Measurements from ENCODE around the gene PLXDC2.

Gene PLXDC2

DNA sequence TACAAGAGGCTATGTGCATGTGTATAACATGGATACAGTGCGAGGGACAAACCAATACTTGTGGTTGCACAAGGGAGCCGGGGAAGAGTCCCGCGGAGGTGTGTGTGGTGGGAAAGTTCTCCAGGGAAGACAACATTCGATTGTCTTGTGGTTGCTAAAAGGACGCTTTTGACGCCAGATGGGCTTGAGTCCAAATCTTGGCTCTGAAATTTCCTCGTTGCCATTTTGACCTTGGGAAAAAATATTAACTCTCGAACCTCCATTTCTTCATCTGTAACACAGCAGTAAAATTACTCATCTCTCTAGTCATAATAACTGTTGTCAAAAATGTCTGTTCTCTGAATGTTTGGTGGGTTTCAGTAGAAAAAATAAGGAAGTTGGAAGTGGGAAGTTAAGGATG, 16.5 kb downstream of the PLXDC2 start:
- H3K9me3 ChIP-seq (ENCODE audit: control insufficient read depth, low read length): no peaks in the 10 kb centered on the region
- no peak overlapping the region for H3K4me3 ChIP-seq (ENCODE audit: insufficient read depth, low read depth, low read length)
- WGBS, 2 experiments: 88 to 94% methylated on average over 9 of the region's 9 CpGs
- no peaks in the 10 kb centered on the region for H3K27me3 ChIP-seq (ENCODE audit: control insufficient read depth, insufficient read depth, low read length, poor library complexity, severe bottlenecking)
- peaks cover 20% of the 10 kb centered on the region for H3K4me1 ChIP-seq (ENCODE audit: control insufficient read depth, insufficient read depth, low read length)
- H3K36me3 ChIP-seq (ENCODE audit: control insufficient read depth, insufficient read depth, low read length): no peaks in the 10 kb centered on the region
- no peak overlapping the region for H3K27ac ChIP-seq (ENCODE audit: insufficient read depth, low read depth, low read length, poor library complexity, severe bottlenecking)

DNA sequence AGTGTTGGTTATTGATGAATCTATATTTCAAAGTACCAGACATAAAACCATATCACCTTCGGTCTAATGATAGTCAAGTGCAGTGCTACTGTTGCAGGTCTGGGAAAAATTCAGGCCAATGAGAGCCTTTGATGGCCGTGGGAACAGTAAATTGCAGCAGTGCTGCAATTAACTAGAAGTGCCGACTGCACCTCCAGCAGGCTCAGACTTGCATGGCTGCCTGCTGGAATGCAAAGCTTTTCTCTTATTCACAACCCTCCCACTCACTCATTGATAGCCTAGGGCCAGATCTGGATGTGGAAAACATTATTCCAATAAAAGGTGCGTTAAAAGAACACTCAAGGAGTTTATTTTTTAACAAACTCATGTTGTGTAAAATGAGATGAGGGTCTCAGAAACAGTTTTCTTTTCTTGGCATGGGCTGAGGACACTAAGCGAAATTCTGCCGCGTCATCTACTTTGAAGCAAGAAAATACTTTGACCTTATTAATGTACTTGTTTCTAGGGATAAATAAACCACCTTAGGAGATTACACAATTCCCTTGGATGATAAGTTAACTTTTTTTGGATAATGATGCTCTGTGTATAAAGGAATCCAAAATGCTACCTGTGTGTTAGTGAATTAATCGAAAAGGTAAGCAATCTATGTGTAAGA, 17.1 kb downstream of the PLXDC2 start:
- Histone ChIP-seq H3K4me1 (ENCODE audit: control insufficient read depth, insufficient read depth, low read length) (peaks cover 16% of the 10 kb centered on the region), H3K4me3 (ENCODE audit: insufficient read depth, low read depth, low read length) (no peak overlapping the region), H3K27me3 (ENCODE audit: control insufficient read depth, insufficient read depth, low read length, poor library complexity, severe bottlenecking) (no peaks in the 10 kb centered on the region), H3K9me3 (ENCODE audit: control insufficient read depth, low read length) (no peaks in the 10 kb centered on the region), H3K36me3 (ENCODE audit: control insufficient read depth, insufficient read depth, low read length) (no peaks in the 10 kb centered on the region), H3K27ac (ENCODE audit: insufficient read depth, low read depth, low read length, poor library complexity, severe bottlenecking) (no peak overlapping the region)
- 48 to 55% methylated on average over 5 of the region's 8 CpGs for WGBS, 2 experiments

GRCh38 chr10:19835952-19836351, 19.7 kb downstream of the PLXDC2 start:
- Histone ChIP-seq H3K36me3 (ENCODE audit: control insufficient read depth, insufficient read depth, low read length) (no peaks in the 10 kb centered on the region), H3K27me3 (ENCODE audit: control insufficient read depth, insufficient read depth, low read length, poor library complexity, severe bottlenecking) (no peaks in the 10 kb centered on the region), H3K4me3 (ENCODE audit: insufficient read depth, low read depth, low read length) (no peak overlapping the region), H3K27ac (ENCODE audit: insufficient read depth, low read depth, low read length, poor library complexity, severe bottlenecking) (no peak overlapping the region), H3K4me1 (ENCODE audit: control insufficient read depth, insufficient read depth, low read length) (peaks cover 8% of the 10 kb centered on the region), H3K9me3 (ENCODE audit: control insufficient read depth, low read length) (no peaks in the 10 kb centered on the region)
- WGBS, 2 experiments: 84 to 94% methylated on average over 2 of the region's 2 CpGs

GRCh38 chr10:19839090-19839489, 22.9 kb downstream of the PLXDC2 start:
- H3K36me3 ChIP-seq (ENCODE audit: control insufficient read depth, insufficient read depth, low read length): no peaks in the 10 kb centered on the region
- H3K4me1 ChIP-seq (ENCODE audit: control insufficient read depth, insufficient read depth, low read length): no peaks in the 10 kb centered on the region
- WGBS, 2 experiments: 88 to 94% methylated on average over 3 of the region's 3 CpGs
- no peak overlapping the region for H3K27ac ChIP-seq (ENCODE audit: insufficient read depth, low read depth, low read length, poor library complexity, severe bottlenecking)
- no peak overlapping the region for H3K4me3 ChIP-seq (ENCODE audit: insufficient read depth, low read depth, low read length)
- H3K27me3 ChIP-seq (ENCODE audit: control insufficient read depth, insufficient read depth, low read length, poor library complexity, severe bottlenecking): no peaks in the 10 kb centered on the region
- H3K9me3 ChIP-seq (ENCODE audit: control insufficient read depth, low read length): no peaks in the 10 kb centered on the region

- no peak overlapping the region for H3K4me3 ChIP-seq (ENCODE audit: insufficient read depth, low read depth, low read length)
- 83% methylated on average over 4 of the region's 4 CpGs; no CpG with 5 or more reads in 1 of the 2 experiments for WGBS, 2 experiments
- no peak overlapping the region for H3K27ac ChIP-seq (ENCODE audit: insufficient read depth, low read depth, low read length, poor library complexity, severe bottlenecking)
- no peaks in the 10 kb centered on the region for H3K4me1 ChIP-seq (ENCODE audit: control insufficient read depth, insufficient read depth, low read length)
- H3K36me3 ChIP-seq (ENCODE audit: control insufficient read depth, insufficient read depth, low read length): no peaks in the 10 kb centered on the region
- no peaks in the 10 kb centered on the region for H3K27me3 ChIP-seq (ENCODE audit: control insufficient read depth, insufficient read depth, low read length, poor library complexity, severe bottlenecking)
- no peaks in the 10 kb centered on the region for H3K9me3 ChIP-seq (ENCODE audit: control insufficient read depth, low read length)
Measured at GRCh38 chr10:19839552-19839951, 23.3 kb downstream of the PLXDC2 start.

DNA sequence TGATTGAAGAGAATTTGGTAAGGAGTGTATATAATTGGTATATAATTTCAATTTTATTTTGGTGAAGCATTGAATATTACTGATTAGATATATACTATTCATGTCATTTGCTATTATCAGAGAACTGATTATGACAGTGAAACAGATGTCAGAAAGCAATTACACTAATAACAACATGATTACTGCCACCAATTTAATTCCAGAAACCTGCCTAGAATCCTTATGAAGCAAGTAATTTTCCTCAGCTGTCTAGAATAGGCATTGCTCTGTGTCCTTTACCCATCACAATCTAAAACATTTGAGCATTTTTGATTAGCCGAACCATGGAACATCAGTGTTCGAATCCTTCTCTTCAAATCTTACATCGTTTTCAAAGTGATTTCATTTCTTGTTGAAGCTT, 24.5 kb downstream of the PLXDC2 start:
- Histone ChIP-seq H3K27me3 (ENCODE audit: control insufficient read depth, insufficient read depth, low read length, poor library complexity, severe bottlenecking) (no peaks in the 10 kb centered on the region), H3K4me1 (ENCODE audit: control insufficient read depth, insufficient read depth, low read length) (no peaks in the 10 kb centered on the region), H3K27ac (ENCODE audit: insufficient read depth, low read depth, low read length, poor library complexity, severe bottlenecking) (no peak overlapping the region), H3K36me3 (ENCODE audit: control insufficient read depth, insufficient read depth, low read length) (no peaks in the 10 kb centered on the region), H3K9me3 (ENCODE audit: control insufficient read depth, low read length) (no peaks in the 10 kb centered on the region), H3K4me3 (ENCODE audit: insufficient read depth, low read depth, low read length) (no peak overlapping the region)
- 96 to 100% methylated on average over 2 to 3 of the region's 3 CpGs for WGBS, 2 experiments

GRCh38 chr10:19843487-19843886, 27.3 kb downstream of the PLXDC2 start:
- no peaks in the 10 kb centered on the region for H3K4me1 ChIP-seq (ENCODE audit: control insufficient read depth, insufficient read depth, low read length)
- no peaks in the 10 kb centered on the region for H3K27me3 ChIP-seq (ENCODE audit: control insufficient read depth, insufficient read depth, low read length, poor library complexity, severe bottlenecking)
- WGBS, 2 experiments: 38 to 41% methylated on average over 1 of the region's 1 CpG
- no peak overlapping the region for H3K27ac ChIP-seq (ENCODE audit: insufficient read depth, low read depth, low read length, poor library complexity, severe bottlenecking)
- no peak overlapping the region for H3K4me3 ChIP-seq (ENCODE audit: insufficient read depth, low read depth, low read length)
- no peaks in the 10 kb centered on the region for H3K9me3 ChIP-seq (ENCODE audit: control insufficient read depth, low read length)
- no peaks in the 10 kb centered on the region for H3K36me3 ChIP-seq (ENCODE audit: control insufficient read depth, insufficient read depth, low read length)

- no peaks in the 10 kb centered on the region for H3K27me3 ChIP-seq (ENCODE audit: control insufficient read depth, insufficient read depth, low read length, poor library complexity, severe bottlenecking)
- no peaks in the 10 kb centered on the region for H3K36me3 ChIP-seq (ENCODE audit: control insufficient read depth, insufficient read depth, low read length)
- no peaks in the 10 kb centered on the region for H3K9me3 ChIP-seq (ENCODE audit: control insufficient read depth, low read length)
- 81 to 93% methylated on average over 1 of the region's 1 CpG for whole genome bisulfite sequencing, 2 experiments
- no peaks in the 10 kb centered on the region for H3K4me1 ChIP-seq (ENCODE audit: control insufficient read depth, insufficient read depth, low read length)
- no peak overlapping the region for H3K27ac ChIP-seq (ENCODE audit: insufficient read depth, low read depth, low read length, poor library complexity, severe bottlenecking)
- H3K4me3 ChIP-seq (ENCODE audit: insufficient read depth, low read depth, low read length): no peak overlapping the region
Measured at GRCh38 chr10:19845503-19846368, 29.5 kb downstream of the PLXDC2 start.

GRCh38 chr10:19847321-19847720, 31.1 kb downstream of the PLXDC2 start:
- 86 to 87% methylated on average over 4 of the region's 4 CpGs for WGBS, 2 experiments
- Histone ChIP-seq H3K9me3 (ENCODE audit: control insufficient read depth, low read length) (no peaks in the 10 kb centered on the region), H3K4me3 (ENCODE audit: insufficient read depth, low read depth, low read length) (no peak overlapping the region), H3K36me3 (ENCODE audit: control insufficient read depth, insufficient read depth, low read length) (no peaks in the 10 kb centered on the region), H3K27me3 (ENCODE audit: control insufficient read depth, insufficient read depth, low read length, poor library complexity, severe bottlenecking) (no peaks in the 10 kb centered on the region), H3K4me1 (ENCODE audit: control insufficient read depth, insufficient read depth, low read length) (no peaks in the 10 kb centered on the region), H3K27ac (ENCODE audit: insufficient read depth, low read depth, low read length, poor library complexity, severe bottlenecking) (no peak overlapping the region)

DNA sequence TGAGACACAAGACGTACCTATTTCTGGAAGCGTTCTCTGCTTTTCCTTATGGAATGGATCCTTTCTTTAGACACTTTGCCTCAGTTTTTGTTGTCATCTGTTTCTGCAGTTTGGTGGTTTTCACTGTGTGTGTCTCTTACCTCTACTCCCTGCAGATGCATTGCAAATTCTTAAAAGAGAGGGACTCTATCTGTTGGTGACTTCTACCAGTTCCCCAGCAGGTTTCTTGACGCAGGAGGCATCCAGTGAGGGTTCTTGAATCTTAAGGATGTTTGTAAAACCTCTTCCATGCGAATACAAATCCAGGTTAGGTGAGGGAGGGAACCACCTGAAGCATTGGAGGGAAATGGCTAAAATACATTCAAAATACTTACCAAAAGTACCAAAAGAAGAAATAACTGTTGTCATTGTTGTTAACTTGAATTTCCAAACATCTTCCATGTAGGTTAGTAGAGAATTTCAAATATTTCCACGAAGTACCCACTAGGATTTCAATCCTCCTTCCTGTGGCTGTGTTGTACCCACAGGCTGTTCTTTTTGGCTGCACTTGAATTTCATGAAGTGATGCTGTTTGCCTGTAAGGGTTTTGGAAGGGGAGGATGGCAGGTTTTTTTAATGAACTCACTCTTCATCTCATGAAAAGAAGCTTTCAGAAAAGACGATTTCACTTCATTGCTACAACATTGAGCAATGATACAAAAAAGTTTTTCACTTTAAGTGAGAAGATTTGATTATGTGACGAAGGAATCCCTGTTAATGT, 32.2 kb downstream of the PLXDC2 start:
- Histone ChIP-seq H3K27ac (ENCODE audit: insufficient read depth, low read depth, low read length, poor library complexity, severe bottlenecking) (no peak overlapping the region), H3K36me3 (ENCODE audit: control insufficient read depth, insufficient read depth, low read length) (no peaks in the 10 kb centered on the region), H3K4me1 (ENCODE audit: control insufficient read depth, insufficient read depth, low read length) (no peaks in the 10 kb centered on the region), H3K9me3 (ENCODE audit: control insufficient read depth, low read length) (no peaks in the 10 kb centered on the region), H3K4me3 (ENCODE audit: insufficient read depth, low read depth, low read length) (no peak overlapping the region), H3K27me3 (ENCODE audit: control insufficient read depth, insufficient read depth, low read length, poor library complexity, severe bottlenecking) (no peaks in the 10 kb centered on the region)
- WGBS, 2 experiments: 83 to 94% methylated on average over 3 to 6 of the region's 7 CpGs
